Stimulated activated CD4-positive, alpha-beta T cell treated with anti-CD3 and anti-CD28 coated beads, Interleukin-15, amount 100 ng/mL, for 24 hours (primary cell): ENCODE results near the gene COL26A1.

Experiments
- DNase-seq: peaks from one replicate; pipeline ENCODE4 v3.0.0-alpha.2; 2020

Gene COL26A1

GRCh38 chr7:101537205-101537604 is 174.5 kb downstream of the COL26A1 start:
- no peak for DNase-seq

DNA sequence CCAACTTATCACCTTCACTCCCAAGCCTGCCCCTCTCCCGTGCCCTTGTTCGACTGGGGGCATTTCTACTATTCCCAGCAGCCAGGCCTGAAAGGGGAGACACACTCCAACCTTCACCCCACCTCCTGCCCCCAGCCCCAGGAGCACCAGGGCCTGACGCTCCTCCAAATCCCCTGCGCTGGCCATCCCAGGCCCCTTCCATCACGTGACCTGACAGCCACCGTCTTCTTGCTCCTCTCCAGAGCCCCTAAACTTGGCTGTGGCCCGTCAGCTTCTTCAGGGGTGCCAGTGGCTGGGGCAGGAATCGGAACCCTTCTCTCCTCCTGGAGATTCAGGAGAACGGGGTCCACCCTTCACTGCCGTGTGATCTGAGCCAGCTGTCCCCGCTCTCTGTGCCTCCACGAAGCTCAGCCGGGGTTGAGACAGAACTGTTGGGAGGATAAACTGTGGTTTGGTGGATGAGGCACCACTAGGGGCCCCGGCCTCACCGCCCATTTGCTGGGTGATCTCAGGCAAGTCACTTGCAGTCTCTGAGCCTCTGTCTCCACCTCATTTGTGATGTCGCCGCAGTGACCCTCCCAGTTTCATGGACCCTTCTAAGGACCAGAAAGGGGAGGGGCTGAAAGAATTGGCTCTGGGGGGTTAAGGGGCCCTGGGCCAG is 175.4 kb downstream of the COL26A1 start:
- DNase-seq, result no peak

- DNase-seq, result peak; percentile 69
Measured at GRCh38 chr7:101538596-101539459, 176.2 kb downstream of the COL26A1 start.

DNA sequence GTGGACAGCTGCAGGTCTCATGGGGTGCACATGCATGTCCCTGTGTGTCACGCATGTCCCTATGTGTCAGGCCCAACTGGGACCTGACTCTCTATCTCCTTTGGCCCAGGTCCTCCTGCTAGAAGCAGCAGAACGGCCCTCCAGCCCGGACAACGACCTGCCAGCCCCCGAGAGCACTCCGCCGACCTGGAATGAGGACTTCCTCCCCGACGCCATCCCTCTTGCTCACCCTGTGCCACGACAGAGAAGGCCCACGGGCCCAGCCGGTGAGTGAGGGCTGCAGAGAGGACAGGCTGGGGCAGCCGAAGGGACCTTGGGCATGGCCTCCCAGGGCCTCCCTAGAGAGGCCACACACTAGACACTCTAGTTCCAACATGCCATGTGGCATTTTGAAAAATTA is 177.1 kb downstream of the COL26A1 start:
- no peak for DNase-seq

DNA sequence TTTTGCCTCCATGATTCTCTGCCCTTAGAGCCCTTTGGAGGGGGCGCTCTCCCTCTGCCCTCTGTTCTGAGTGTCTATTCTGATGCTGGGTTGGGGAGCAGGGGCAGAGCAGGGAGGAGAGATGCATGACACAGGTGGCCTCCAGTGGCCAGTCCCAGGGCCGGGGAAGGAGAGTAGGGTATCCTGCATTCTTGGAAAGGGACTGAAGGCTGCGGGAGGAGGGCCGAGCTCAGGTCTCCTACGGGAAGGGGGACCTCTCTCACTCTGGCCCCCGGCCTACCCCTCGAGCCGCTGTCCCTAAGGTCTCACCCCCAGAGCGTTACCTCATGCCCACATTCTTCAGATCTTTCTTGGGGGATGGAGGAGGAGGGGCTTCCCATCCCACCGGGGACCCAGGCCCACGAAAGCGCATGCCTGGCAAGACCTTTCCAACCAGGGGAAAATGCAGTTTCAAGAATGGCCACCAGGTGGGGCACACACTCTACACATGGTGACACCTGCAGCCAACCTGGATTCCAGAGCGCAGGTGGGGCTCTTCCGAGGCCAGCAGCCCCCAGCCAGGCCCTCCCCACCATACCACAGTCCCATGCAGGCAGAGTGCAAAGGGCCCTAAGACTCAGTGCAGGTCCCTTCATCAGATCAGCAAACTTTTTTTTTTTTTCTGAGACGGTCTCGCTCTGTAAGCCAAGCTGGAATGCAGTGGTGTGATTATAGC is 180.0 kb downstream of the COL26A1 start:
- peak; percentile 83 for DNase-seq

DNA sequence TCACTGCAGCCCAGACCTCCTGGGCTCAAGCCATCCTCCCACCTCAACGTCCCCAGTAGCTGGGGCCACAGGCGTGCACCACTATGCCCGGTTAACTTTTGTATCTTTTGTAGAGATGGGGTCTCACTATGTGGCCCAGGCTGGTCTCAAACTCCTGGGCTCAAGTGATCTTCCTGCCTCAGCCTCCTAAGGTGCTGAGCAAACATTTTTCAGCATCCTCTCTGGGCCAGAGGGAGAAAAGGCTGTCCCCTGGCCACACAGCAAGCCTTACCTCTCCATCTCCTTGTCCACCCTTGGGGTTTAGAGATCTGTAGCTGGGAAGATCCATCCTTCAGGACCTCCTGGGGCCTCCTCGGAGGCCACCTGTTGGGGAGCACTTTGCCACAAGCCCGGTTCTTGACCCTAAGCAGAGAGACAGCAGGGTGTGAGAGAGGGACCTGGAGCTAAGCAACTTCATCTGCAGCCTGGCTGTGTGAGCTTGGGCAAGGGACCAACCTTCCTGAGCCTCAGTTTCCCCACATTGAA is 180.6 kb downstream of the COL26A1 start:
- no peak for DNase-seq

GRCh38 chr7:101543846-101544245 is 181.2 kb downstream of the COL26A1 start:
- DNase-seq, result no peak

GRCh38 chr7:101545441-101546190 is 182.9 kb downstream of the COL26A1 start:
- DNase-seq, result no peak

GRCh38 chr7:101546308-101546936 is 183.7 kb downstream of the COL26A1 start:
- no peak for DNase-seq

- no peak for DNase-seq
Measured at GRCh38 chr7:101547022-101547915, 184.6 kb downstream of the COL26A1 start.

DNA sequence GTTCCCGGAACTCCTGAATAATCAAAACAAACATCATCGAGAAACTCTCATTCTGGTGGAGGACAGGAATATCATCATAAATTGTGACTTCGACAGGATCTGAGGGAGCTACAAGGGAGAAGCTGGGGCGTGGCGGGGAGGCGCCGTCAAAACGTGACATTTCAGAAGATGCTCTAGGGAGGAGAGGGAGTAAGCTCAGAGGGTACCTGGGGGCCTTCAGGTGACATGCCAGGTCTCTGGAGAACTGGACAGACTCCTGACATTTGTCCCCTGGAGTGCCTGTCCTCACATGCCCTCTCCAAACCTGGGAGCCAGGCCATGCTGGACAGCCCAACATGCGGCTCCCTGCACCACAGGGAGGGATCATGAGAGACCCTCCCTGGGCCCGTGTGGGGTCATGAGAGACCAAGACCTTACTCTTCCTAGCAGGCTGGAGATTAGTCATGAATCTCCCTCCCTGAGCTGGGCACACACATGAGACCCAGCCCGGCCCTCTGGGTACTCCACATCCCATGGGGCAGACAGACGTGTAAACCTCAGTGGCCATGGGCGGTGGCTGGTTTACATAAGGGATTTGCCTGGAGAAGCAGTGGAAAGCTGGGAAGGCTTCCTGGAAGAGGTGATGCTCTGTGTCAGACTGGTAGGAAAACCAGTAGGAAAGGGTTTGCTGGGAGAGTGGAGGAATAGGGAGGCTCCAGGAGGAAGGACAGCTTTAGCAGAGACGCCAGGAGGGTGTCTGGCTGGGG is 185.4 kb downstream of the COL26A1 start:
- DNase-seq, result no peak

- no peak for DNase-seq
Measured at GRCh38 chr7:101549734-101550133, 187.1 kb downstream of the COL26A1 start.

GRCh38 chr7:101550641-101551541 is 188.2 kb downstream of the COL26A1 start:
- DNase-seq, result no peak

DNA sequence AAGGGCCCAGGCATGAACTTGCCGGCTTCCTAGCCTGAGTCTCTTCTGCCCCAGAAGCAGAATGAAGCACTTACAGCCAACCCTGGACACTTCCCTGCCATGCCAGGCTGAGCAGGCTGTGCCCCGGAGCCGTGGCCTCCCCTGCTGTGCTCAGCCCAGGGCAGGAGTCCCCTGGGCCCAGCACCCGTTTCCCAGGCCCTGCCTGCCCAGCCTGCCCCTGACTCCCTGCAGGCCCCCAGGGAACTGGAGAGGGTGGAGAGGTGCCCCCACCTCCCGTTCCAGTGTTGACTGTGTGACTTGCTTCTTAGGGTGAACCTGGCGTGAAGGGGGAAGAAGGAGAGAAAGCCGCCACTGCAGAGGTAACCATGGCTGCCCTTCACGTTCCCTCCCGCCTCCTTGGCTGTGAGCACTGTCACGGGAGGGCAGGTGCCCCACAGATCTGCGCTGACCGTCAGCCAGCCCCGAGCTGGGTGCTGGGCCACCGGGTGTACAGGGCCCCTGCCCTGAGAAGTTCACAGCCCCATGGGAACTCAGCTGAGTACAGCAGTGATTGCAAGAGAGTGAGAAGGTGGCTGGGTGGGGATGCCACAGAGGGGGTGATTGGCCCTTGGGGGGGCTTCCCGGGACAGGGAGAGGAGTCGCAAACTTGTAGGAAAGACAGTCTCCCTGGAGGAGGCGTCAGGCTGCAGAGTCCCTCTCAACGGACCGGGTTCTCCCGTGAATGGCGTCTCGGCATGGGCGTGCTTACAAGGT is 190.5 kb downstream of the COL26A1 start:
- DNase-seq, result no peak

DNA sequence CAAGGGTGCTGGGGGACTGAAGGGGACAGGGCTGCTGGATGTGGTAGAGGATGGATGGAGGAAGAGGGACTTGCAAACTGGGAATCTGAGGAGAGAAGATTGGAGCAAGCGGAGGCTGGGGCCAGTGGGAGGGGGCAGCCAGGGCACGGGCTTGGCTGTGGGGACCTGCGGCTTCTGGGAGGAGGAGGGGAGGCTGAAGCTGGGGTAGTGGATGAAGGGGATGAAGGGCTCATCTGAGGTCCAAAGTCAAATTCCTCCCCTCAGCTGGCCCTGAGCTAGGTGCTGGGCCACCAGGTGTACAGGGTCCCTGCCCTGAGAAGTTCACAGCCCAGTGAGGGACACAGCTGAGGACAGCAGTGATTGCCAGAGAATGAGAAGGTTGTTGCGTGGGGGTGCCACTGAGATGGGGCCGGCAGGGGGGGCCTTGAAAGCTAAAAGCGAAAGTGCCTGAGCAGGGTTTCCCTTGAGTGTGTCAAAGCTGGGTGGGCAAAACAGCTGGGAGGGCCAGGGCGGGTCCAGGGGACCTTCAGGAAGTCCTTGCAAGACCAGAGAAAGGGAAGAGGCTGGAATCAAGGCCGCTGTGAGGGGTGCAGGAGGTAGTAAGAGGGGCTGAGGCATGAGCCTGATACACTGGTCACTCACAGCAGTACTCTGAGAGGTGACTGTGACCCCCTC is 191.2 kb downstream of the COL26A1 start:
- DNase-seq, result no peak

DNA sequence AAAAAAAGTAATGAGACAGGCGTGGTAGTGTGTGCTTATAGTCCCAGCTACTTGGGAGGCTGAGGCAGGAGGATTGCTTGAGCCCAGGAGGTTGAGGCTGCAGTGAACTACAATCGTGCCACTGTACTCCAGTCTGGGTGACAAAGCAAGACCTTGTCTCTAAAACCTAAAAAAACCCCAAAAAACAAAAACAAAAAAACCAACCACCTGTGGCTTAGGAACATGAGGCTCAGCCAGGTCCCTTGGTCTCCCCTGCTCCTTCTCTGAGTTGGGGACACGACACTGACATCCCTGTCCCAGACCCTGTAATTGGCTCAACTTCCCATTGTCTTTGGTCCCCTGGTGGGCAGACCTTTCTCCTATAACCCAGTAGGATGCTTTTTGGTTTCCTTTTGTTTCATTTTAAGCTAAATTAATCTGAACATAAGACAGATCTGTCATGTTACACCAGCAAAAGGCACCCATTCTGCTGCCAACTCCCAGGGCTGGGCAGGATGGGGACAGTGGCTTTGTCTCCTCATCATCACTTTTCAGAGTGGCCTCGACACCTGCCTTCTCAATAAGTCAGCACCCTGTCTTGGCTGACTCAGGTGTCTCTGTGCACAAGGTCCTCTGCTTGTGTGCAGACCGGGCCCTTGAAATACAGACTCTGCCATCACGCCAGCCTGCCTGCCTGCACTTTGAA is 192.1 kb downstream of the COL26A1 start:
- DNase-seq, result no peak

- no peak for DNase-seq
Measured at GRCh38 chr7:101555269-101555920, 192.7 kb downstream of the COL26A1 start.
